Activated CD4-positive, alpha-beta T cell treated with anti-CD3 and anti-CD28 coated beads, Interleukin-2, amount 50 U/mL, for 24 hours (primary cell): ENCODE data around the gene NIPBL.
"Not testable (repeated sequence)": the region's sequence is repeated elsewhere in the genome, so short reads cannot be mapped to it uniquely, and the experiment has no call there.

Source experiments
- DNase-seq, 2 donors: peaks; one replicate each; pipeline ENCODE4 v3.0.0-alpha.2; 2020; ENCODE audit warnings: low read depth in 1 of 2, low spot score in 1 of 2

Gene NIPBL

DNA sequence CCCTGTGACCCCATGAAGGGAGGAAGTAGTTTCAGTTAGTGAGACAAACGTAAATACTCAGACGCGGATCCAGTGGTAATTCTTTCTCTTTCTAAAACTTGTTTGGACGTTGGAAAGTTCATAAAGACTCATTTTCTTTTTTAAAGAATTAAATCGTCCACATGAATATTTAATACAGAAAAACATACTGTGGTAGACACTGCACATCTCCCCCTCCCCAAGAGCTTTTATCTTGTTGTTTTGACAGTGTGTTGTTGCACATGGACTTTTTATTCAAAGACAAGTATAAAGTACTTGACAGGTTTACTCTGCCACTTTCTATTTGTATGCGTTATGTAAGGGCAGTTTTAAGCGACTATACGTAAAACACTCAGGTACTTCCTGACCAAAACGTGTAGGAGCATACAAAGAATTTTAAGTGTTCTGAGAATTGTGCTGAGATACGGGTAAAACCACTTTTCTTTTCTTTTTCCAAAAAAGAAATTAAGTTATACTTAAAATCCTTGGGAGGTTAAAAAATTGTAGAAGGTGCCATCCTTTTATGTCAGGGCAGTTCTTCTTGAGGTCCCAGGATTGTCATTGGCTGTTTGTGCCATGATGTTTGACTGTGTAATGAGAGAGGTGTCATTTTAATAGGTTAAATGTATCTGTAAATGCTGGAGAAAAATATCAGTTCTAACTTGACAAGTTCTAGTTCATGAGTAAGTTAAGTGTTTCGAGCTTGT lies 1.3 kb downstream of the NIPBL start:
- no peak for DNase-seq

DNA sequence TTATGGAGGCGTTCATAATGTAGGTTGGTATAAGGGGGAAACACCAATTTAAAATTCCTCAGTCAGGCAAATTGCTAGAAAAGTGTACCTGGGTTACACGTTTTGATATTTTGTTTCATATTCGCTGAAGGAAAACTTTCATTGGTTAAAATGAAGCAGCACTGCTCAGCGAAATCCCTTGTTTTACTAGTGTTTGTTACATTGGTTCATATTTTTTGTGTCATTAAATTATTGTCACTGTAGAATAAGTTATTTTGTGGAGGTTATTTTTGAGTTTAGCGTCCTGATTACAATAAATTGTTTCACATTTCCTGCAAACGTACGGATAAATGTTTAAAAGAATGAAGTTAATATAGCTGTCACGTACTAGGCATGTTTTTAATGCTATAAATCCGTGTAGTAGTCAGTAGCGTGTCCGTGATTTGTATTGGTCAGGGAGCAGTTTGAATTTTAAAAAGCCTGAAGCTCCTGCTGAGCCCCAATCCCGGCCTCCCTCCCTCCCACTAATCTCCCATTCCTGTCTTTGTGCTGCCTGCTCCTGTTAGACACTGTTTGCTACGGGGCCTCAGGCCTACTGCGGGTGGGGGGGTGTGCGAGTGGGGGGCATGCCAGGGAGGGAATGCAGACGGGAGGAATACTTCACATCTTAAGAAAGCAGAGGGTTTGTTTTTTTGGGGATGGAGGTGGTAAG lies 2.0 kb downstream of the NIPBL start:
- DNase-seq, result no peak

DNA sequence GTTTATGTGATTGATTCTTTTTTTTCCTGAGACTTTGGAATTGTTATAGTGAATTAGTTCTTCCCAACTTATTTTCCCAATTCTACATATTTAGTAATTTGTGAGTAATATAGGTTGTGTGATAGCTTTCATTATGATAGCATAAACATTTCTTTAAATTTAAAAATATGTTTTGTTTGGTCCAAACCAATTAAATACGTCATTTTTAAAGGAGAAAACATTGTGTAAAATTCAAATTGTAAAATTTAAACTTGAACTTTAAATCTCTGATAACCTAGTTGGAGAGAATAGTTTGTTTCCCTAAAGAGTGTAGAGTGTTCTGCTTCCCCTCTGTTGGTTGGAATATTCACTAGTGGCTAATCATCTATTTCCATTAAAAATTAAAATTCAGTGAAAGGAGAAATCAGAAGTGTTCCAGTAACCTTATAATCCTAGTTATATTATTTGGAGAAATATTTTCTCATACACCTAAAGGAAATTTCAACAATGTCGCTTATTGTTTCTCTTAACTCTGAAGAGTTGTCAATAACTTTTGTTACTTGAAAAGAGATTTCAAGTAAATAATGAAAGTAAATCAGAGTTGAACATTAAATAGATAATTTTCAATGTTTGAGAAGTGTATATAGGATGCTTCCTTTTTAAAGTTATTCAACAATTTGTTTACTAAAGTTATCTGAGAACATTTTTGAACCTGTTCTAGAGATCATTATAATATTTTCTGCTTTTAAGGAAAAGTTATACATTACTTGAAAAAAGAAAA lies 2.9 kb downstream of the NIPBL start:
- no peak for DNase-seq

DNA sequence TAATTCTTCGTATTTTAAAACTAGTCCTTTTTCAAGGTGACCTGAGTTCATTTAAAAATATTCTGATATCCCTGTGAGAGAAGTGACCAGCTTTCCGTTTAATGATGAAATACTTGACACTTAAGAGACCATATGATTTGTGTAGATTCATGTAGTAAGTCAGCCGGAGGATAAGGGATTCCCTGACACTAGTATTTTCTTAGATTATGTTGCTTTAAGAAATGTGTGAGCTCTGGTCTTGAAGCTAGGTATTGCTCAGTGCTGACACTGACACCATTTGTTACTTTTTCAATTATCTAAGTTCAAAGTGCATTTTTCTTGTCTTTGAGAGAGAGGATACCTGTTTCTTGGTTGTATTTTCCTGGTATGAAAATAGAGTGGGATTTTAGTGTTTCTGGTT lies 4.2 kb downstream of the NIPBL start:
- no peak for DNase-seq

DNA sequence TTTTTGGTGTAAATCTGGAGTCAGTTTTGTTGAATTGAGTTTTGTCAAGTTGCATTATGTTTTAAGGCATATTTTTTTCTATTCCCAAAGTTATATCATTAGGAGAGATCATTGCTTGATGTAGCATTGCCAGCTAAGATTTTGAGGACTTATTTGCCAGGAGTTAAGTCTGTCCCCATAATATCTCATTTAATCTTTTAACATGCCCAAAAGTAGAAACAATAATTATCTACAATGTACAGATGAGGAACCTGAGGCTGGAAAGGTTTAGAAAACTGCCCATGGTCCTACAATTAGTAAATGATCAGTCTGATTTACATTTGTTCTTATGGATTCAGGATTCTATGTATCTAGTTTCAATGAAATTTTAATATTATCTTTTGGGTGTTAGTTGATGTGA lies 4.7 kb downstream of the NIPBL start:
- DNase-seq, result no peak

DNA sequence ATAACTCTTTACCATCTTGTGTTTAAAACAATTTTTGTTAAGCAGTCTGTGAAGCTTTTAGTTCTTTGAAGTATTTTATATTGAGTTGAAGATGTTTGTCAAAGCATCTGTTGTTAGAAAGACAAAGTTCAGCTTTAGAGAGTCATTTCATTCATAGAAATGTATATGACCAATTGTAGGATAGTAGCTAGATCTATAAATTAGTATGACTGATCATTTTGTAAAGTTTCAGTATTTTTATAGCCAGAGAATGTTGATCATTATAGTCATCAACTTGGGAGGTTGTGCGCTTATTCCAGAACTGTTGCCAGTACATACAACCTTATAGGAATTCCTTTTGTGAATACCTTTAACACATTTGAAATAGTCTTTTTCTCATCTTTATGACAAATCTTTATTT lies 5.2 kb downstream of the NIPBL start:
- DNase-seq, result no peak

DNA sequence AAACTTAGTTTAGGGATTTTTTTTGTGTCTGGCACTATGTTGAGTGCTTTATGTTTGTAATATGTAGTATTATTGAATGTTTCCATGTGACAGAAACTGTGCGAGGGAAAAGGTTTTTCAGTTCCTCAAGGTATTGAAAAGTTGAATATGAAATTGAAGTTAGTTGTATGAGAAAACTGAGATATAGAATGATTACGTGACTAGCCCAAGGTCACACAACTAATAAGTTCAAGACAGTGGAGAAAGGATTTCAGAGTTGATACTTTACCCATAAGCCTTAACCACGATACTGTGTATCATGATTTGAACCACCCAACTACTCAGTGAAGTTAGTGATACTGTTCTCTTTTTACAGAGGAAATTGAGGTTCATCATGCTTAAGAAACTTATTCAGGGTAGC lies 5.7 kb downstream of the NIPBL start:
- no peak for DNase-seq

DNA sequence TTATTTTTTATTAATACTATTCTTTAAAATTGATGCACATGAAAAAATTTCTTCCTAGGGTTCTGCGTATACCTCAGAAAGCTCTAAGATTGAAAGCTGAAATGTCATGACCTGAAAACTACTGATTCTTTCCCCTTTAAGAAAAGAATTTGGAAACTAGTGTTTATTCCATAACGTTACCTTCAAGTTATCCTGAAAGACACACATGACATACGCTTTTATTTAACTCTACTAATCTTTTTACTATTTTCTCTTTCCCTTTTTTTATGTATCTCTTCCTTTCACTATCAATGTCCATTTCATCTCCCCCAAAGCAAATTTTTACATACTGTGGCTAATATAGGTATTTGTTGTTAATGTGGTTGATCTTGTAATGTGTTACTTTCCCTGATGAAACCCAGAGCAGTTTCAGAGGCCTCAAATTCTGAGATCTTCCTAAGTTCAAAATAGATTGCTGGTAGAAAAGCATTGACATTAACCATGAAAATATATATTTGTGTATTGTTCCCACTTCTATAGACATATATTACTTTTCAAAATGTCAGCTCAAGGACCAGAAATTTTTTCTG lies 7.4 kb downstream of the NIPBL start:
- no peak for DNase-seq

DNA sequence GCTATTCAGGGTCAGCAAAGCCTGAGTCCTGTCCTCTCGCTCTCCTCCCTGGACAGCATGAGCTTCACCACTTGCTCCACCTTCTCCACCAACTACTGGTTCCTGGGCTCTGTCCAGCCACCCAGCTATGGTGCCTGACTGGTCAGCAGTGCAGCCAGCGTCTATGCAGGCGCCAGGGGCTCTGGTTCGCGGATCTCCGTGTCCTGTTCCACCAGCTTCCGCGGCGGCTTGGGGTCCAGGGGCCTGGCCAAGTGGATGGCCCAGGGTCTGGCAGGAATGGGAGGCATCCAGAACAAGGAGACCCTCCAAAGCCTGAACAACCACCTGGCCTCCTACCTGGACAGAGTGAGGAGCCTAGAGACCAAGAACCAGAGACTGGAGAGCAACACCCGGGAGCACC lies 8.6 kb downstream of the NIPBL start:
- DNase-seq, result no peak

DNA sequence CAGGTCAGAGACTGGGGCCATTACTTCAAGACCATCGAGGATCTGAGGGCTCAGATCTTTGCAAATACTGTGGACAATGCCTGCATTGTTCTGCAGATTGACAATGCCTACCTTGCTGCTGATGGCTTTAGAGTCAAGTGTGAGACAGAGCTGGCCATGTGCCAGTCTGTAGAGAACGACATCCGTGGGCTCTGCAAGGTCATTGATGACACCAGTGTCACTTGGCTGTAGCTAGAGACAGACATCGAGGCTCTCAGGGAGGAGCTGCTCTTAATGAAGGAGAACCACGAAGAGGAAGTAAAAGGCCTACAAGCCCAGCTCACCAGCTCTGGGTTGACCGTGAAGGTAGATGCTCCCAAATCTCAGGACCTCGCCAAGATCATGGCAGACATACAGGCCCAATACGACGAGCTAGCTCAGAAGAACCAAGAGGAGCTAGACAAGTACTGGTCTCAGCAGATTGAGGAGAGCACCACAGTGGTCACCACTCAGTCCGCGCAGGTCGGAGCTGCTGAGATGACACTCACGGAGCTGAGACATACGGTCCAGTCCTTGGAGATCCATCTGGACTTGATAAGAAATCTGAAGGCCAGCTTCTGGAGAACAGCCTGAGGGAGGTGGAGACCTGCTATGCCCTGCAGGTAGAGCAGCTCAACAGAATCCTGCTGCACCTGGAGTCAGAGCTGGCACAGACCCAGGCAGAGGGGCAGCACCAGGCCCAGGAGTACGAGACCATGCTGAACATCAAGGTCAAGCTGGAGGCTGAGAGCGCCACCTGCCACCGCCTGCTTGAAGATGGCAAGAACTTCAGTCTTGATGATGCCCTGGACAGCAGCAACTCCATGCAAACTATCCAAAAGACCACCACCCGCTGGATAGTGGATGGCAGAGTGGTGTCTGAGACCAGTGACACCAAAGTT lies 9.3 kb downstream of the NIPBL start:
- DNase-seq, result no peak

DNA sequence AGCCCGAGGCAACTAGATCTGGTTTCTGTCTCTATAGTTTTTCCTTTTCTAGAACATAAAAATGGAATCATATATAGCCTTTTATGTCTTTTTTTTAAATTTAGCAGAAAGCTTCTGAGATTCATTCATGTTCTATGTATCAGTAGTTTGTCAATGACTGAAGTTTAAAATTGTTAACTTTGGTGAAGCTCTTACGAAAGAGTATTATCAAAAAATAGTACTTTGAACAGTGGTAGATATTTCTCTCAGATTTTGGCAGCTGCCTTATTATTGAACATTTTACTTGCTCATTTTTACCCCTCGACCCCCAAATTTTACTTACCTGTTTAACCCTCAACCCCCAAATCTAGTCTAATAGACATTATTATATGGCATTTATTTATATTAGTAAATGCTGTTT lies 10.2 kb downstream of the NIPBL start:
- DNase-seq, result no peak

DNA sequence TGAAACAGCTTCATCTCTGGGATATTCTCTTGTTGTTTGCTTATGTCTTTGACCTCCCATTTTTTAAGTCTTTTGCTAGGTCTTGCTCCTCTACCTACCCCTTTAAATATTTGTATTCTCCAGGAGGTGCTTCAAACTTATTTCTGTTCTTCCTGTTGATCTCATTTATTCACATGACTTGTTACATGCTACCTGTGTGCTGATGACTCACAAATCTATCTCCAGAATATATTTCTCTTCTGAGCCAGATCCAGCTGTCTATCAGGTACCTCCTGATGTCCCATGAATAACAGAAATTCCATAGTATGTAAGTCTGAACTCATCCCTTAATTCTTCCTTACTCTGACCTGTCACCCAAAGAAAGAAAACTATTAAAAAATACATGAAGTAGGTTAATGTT lies 11.0 kb downstream of the NIPBL start:
- DNase-seq, result no peak

DNA sequence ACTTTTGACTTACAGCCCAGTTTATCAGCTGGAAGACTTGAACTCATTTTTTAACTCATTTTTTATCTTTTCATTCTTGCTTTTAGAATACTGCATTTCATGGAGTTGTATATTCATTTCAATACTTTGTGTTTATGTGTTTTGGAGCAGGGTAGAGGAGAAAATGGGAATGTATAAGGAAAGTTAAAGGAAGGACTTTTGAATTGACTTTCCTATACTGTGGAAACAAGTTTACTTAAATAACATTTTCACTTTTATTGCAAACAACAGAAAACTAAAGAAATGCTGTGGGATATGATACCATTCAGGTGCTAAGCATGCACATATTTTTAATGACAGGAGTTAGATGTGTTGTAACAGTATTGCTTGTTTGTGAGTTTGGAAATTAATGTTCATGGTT lies 11.7 kb downstream of the NIPBL start:
- no peak for DNase-seq

DNA sequence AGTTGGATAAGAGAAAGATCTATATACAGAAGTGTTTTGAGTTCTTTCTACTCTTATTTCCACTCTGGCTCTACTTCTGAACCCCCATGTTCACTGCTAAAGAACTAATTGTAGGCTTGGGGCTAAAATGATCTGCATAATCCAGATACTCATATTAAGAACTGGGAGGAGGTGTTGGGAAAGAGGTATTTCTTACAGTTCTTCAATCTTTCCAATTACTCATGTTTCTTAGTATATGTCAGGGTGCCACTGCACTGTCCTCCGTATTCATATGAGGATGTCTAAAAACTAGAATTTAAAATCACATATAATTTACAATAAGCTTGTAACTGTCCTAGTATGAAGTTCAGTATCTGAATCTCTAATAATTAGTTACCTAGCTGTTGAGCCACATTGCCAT lies 12.7 kb downstream of the NIPBL start:
- no peak for DNase-seq

DNA sequence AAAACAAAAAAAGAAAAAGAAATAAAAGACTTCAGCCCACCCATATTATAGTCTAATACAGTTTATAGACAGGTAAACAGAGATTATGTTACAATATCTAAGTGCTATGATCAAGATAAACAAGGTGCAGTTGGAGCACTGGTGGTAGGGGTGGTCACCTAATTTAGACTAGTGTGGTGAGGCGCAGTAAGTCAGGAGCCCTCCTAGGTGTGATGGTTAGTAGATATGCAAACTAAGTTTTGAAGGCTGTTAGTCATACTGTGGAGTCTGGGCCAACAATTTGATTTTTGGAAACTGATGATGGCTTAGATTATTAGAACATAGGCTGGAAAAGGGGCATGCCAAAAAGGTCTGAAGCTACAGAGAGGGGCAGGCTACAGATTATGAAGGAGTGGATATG lies 14.7 kb downstream of the NIPBL start:
- no peak for DNase-seq

DNA sequence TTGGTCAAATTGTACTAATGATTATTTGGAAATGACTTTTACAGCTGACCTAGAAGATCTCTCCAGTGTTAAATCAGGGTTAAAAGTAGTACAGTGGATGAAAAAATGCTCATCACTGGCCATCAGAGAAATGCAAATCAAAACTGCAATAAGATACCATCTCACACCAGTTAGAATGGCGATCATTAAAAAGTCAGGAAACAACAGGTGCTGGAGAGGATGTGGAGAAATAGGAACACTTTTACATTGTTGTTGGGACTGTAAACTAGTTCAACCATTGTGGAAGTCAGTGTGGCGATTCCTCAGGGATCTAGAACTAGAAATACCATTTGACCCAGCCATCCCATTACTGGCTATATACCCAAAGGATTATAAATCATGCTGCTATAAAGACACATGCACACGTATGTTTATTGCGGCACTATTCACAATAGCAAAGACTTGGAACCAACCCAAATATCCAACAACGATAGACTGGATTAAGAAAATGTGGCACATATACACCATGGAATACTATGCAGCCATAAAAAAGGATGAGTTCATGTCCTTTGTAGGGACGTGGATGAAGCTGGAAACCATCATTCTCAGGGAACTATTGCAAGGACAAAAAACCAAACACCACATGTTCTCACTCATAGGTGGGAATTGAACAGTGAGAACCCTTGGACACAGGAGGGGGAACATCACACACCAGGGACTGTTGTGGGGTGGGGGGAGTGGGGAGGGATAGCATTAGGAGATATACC lies 15.7 kb downstream of the NIPBL start:
- not testable (repeated sequence) for DNase-seq

DNA sequence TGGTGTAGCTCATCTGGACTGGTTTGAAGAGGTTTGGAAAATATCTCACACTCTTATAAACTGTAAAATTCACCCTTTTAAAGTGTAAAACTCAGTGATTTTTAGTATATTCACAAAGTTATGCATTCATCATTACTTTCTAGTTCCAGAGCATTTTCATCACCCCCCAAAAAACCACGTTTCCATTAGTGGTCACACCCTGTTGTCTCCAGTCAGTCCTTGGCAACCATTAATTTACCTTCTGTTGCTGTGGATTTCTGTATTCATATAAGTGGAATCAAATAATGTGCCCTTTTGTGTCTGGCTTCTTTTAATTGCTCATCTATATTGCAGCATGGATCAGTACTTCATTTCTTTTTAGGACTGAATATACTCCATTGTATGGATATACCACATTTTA lies 18.4 kb downstream of the NIPBL start:
- DNase-seq, result no peak

DNA sequence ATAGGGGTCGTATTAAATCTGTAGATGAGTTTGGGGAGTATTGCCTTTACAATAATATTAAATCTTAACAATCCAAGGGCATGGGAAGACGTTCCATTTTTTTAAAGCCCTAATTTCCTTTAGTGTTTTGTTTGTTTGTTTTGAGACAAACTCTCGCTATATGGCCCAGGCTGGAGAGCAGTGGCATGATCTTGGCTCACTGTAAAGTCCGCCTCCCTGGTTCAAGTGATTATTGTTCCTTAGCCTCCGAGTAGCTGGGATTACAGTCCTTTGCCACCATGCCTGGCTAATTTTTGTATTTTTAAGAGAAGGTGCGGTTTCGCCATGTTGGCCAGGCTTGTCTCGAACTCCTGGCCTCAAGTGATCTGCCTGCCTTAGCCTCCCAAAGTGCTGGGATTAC lies 19.9 kb downstream of the NIPBL start:
- no peak for DNase-seq

DNA sequence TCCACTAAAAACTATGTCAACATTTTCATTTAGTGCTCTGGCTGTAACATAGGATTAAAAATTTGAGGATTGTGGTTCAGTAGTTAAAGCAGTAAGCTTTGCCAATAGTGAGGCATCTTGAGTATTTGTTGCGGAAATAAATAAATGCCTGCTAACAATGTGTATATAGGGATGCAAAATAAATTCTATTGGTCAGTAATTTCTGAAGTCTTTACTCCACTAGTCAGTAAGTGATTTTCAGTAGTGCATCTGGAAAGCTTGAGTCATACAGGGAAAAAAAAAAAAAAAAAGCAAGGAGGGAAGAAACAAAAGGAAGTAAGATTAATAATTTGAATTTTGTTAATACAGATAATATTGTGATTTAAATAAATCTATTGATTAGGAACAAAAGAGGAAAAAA lies 21.0 kb downstream of the NIPBL start:
- DNase-seq, result no peak

DNA sequence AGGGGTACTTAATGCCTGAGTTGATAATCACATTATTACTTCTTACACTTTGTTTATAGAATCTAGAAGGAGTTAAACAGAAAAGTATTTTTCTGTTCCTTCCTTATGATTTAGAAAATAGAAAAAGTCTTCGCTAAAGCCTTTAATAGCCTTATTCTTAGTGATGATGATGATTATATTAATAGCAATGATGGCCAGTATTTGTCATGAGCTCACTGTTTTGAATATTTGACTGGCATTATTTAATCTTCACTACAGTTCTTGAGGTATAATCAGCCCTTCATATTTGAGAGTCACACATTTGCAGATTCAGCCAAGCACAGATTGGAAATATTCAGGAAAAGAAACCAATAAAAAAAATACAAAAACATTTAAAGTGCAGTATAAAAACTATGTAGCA lies 23.3 kb downstream of the NIPBL start:
- DNase-seq, result no peak
